MM.1S (cell line): Measurements from ENCODE around the gene TNPO2.

Experiments used
- EZH2phosphoT487 ChIP-seq: fragments of 300-600 bp; sonication (generic); IDR thresholded peaks from 2 replicates; pipeline ENCODE4 v1.6.1; 2018; ENCODE audit warnings: antibody characterized with exemption, low read length
- TF ChIP-seq, protein P1 (sequence below): fragments of 300-600 bp; sonication (generic); IDR thresholded peaks from 2 replicates; pipeline ENCODE4 v1.5.1; 2016; ENCODE audit warnings: antibody characterized with exemption, low read length, mixed read lengths

DNA sequence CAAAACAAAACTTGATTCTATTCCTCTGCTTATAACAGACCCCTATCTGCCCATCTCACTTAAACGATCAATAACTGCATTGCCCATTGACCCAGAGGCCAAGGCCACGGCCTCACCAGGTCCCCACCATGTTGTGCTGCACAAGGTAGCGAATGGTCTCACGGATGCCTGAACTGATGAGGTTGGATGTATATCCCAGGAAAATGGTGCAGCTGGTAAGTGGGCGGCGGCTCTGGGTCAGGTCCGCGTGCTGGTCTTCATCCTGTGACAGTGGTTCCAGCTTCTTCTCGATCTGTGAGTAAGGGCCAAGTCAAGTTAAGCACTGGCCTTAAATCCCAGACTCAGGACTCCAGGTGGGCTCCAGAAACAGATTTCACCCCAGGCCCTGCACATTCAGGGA, 43.7 kb downstream of the TNPO2 start:
- TF ChIP-seq, protein P1, sequence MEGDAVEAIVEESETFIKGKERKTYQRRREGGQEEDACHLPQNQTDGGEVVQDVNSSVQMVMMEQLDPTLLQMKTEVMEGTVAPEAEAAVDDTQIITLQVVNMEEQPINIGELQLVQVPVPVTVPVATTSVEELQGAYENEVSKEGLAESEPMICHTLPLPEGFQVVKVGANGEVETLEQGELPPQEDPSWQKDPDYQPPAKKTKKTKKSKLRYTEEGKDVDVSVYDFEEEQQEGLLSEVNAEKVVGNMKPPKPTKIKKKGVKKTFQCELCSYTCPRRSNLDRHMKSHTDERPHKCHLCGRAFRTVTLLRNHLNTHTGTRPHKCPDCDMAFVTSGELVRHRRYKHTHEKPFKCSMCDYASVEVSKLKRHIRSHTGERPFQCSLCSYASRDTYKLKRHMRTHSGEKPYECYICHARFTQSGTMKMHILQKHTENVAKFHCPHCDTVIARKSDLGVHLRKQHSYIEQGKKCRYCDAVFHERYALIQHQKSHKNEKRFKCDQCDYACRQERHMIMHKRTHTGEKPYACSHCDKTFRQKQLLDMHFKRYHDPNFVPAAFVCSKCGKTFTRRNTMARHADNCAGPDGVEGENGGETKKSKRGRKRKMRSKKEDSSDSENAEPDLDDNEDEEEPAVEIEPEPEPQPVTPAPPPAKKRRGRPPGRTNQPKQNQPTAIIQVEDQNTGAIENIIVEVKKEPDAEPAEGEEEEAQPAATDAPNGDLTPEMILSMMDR = no peak
- no peak for TF ChIP-seq EZH2phosphoT487
